Activated gamma-delta T cell (primary cell): Measurements from ENCODE around the gene KLHDC3.

ENCODE experiments used
- DNase-seq: peaks from one replicate; lab custom pipeline; 2025; lab: John Stamatoyannopoulos, UW
- total RNA-seq, 2 donors: gene quantifications; one replicate each; lab custom pipeline; 2026; lab: John Stamatoyannopoulos, UW

Gene KLHDC3
- total RNA-seq = 77.3 to 81.8 reads per million in 2 donors

- DNase-seq = peak; percentile 81
These were observed at the start of gene KLHDC3, which contains the start of gene MEA1 for GRCh38 chr6:43013843-43014433. KLHDC3 (plus strand) TSS chr6:43014249; CDS start chr6:43017193, 2,944 bp downstream. MEA1 (minus strand) TSS chr6:43013946; CDS start chr6:43013813, 133 bp downstream.

DNA sequence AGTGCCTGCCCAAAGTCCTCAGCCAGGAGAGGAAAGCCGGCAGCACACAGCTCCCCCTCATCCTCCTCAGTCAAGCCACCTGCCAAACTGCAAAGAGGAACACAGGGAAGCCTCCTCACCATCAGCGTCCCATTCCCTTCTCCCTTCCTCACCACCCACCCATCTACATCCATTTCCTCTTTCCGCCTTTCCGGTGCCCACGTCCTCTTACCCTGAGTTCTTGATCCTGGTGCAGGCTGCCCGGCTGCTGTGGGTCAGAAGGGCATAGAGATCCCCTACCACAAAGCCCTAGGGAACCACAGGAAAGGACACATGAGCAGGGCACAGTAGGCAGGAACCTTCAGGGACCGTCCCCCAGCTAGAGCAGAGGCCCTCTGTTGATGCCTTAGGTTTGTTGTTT lies 47.5 kb upstream of the KLHDC3 start:
- no peak for DNase-seq

DNA sequence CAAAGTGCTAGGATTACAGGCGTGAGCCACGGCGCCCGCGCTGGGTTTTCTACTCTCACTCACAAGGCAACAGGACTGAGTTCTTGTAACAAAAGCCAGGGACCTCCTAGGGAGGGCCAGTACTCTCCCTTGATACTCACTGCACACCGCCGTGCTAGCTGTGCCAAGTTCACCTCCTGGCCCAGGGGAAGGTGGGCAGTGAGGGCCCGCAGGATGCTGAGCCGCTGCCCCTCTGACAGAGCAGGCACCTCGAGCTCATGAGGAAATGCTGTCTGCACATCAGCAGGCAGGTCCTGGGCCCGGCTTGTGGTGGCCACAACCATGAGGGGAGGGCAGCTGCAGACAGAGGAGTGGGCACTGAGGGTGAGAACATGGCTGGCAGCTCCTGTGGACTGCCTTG lies 46.8 kb upstream of the KLHDC3 start:
- no peak for DNase-seq

DNA sequence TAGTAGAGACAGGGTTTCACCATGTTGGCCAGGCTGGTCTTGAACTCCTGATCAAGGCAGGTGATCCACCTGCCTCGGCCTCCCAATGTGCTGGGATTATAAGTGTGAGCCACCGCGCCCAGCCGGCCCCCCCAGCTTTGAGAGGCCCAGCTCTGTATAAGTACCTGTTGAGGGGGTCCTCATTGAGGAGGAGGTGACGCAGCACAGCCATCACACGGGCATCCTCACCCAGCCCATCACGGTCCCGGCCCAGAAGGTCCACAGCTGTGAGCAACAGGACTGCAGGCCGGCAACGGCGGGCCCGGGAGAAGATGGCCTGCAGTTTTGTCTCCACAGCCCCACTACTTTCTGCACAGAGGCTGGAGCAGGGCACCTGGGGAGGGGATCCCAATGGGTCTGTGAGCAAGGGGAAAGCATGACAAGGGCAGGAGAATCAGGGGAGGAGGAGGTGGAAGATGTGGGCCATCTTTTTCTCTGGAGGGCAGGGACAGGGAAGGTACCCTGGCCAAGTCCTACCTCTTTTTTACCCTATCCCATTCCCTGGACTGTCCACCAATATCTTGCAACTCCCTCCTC lies 45.8 kb upstream of the KLHDC3 start:
- DNase-seq = no peak

- no peak for DNase-seq
These were observed 45.3 kb upstream of the KLHDC3 start for GRCh38 chr6:42968783-42969182.

DNA sequence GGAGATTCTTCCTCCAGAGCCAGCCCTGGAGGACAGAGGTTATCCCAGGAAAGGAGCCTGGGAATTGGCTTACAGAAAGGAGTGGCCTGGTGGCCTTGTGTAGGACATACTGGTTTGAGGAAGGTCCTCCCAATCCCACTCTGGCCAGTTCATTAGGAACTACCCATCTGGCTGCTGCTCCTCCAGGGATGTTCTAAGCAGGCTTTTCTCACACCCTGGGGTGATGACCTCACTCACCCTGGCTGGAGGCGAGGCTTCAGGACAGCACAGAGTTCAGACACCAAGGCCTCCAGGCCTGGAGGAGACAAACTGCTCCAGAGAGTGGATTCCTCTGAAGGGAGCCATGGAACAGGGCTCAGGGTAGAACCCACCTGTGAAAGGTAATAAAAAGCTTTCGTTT lies 44.6 kb upstream of the KLHDC3 start:
- DNase-seq = no peak

DNA sequence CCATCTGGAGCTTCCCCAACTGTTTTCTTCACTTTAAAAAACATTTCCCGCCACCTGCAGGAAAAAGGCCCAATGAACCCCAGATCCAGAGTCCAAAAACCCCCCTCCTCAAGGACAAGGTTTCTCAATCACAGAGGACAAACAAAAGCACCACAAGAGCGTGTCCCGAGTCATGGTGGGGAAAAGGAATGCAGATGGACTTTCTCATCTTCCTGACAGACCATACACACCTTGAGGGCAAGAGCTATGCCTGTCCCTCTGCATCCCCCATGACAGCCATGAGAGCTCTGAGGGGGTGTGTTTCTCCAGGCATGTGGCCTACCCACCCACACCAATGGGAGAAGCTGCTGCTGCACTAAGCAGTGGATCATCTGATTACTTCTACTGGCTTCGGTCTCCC lies 44.1 kb upstream of the KLHDC3 start:
- DNase-seq = no peak

DNA sequence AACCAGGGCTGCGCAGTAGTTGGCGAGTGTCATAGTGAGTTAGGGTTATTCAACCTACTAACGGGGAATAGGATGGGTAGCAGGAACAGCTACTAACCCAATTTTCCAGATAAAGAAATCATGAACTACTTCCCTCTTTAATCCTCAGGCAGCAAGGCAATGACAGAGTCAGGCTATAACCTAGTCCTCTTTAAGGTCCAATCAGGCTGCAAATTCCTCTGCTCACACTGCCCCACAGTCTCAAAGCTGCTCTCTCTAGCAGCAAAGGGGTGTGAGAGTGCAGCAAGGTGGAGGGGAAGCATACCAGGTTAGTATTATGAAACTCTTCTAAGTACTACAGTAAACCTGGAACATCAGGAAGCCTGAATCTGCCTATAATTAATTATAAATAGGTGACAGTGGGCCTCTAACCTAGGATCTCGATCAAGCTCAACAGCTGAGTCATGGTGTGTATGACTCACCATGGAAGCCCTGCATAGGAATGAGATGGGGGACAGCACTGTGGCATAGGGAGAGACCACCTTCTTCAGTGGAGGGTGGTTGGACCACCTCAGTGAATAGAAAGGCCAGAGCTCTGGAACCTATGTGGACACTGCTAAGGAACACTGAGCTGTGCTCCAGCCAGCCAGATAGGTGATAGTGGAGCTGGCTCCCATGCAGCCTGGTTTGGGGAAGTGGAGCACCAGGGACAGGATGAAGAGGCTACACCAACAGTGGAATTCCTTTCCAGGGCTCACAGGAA lies 43.0 kb upstream of the KLHDC3 start:
- no peak for DNase-seq

- no peak for DNase-seq
These were observed 42.2 kb upstream of the KLHDC3 start for GRCh38 chr6:42971746-42972327.

DNA sequence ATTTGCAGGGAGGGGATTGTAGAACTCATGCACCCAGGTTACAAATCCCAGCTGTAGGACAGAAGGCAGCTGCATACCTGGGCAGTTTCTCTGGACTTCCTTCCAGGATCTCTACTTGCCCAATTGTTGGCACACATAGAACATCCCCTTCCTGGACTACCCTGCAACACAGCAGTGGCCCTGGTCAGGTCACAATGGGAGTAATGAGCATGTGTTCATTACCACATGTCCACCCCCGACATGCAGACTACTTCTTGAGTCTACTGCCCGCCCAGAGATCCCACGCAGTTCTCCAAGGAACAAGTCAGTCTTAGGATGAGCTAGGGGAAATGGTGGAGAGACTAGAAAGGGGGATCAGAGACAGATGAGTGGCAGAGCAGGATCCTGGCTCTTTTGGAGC lies 40.1 kb upstream of the KLHDC3 start:
- no peak for DNase-seq

- DNase-seq = no peak
These were observed 39.0 kb upstream of the KLHDC3 start for GRCh38 chr6:42974919-42975505.

GRCh38 chr6:42978487-42978838 lies 35.6 kb upstream of the KLHDC3 start:
- DNase-seq = no peak

DNA sequence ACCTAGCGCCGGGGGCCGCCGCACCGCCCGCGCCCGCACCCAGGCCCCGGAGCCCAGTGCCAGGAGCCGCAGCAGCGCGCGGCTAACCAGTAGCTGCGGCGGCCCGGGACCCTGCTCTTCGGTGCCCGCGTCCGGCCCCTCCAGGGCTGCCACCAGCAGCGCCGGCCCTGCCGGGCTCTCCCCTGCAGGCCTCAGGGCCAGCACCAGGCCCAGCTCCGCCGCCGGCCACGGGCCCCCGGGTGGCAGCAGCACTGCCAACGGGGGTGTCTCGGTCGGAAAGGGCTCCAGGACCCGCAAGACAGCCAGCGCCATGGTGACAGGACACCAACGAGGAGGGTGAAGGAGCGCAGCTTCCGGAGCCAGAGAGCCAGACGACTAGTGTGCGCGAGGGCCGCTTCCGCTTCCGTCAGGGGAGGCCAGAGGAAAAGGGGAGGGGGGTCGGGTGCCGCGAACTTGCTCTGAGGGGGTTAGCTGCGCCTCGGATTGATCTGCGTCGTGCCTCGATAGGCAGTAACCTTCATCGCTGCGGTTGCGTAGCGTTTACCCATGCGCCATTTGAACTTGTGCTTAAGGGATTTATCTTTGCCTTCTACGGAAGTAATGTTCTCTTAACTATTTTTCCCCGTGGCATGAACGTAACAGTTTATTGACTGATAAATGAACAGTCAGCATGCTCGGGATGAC lies 35.1 kb upstream of the KLHDC3 start, which contains the start of gene PEX6:
PEX6 (minus strand) TSS at position 343 of the 684 bp plus-strand sequence; CDS start at position 312, 31 bp downstream.
- DNase-seq = peak; percentile 84

GRCh38 chr6:42979523-42980177 lies 34.4 kb upstream of the KLHDC3 start:
- no peak for DNase-seq

GRCh38 chr6:42981836-42982235 lies 32.2 kb upstream of the KLHDC3 start:
- no peak for DNase-seq

DNA sequence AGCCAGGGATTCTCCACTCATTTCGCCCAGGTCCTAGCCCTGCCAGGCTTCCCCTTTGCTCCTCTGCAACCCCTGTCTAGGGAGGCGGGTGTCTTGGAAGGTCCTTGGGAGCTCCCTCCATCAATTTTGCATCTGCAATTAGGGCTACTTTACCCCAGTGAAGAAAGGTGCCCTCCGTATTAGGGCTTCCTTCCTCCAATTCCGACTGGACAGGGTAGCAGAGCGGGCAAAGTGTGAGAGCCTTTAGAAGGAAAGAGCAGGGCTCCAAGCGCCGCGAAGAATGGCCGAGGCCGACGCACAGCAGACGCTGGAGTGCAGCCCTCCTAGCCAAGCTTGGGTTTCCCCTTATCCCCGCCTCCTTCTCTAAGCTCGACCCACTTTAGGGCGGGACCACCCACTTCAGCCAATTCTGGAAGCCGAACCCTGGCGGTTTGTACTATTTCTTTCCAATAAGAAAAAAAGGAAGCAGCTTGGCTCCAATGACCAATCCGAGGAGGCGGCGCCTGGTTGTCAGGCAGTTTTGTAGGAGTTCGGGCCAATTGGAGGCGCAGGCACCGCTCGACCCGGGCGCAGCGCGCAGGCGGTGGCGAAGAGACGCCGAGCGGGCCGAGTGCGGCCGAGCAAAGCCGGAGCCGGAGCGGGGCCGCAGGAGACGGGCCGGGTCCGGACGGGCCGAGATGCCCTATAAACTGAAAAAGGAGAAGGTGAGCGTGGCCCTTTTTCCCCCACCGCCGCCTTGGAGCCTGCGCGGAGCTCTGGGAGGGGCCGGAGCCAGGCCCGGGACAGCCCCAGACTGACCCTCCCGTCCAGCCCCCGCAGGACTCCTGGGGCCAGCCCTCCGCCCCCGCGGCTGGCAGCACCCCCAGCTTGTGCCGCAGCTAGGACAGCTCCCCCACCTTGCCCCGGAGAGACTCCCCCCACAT lies 29.8 kb upstream of the KLHDC3 start, which contains the start of gene PPP2R5D:
PPP2R5D (plus strand) TSS at position 570 of the 923 bp plus-strand sequence; CDS start at position 678, 108 bp downstream.
- peak; percentile 66 for DNase-seq

- DNase-seq = no peak
These were observed 29.0 kb upstream of the KLHDC3 start for GRCh38 chr6:42984924-42985475.

GRCh38 chr6:42987533-42988451 lies 26.3 kb upstream of the KLHDC3 start:
- DNase-seq = no peak
